ENCODE measurements around the gene WARS2.
"Not testable (repeated sequence)": the region's sequence is repeated elsewhere in the genome, so short reads cannot be mapped to it uniquely, and the experiment has no call there.

Gene WARS2

DNA sequence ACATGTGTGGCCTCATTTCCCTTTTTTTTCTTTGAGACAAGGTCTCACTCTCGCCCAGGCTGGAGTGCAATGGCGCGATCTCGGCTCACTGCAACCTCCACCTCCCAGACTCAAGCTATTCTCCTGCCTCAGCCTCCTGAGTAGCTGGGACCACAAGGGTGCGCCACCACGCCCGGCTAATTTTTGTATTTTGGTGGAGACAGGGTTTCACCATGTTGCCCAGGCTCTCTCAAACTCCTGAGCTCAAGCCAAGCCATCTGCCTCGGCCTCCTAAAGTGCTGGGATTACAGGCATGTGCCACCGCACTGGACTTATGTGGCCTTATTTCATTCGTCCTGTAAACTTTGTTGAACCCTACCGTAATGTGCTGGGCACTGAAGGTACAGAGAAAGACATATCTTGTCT is 569 bp upstream of the WARS2 start:
- no peak for DNase-seq

DNA sequence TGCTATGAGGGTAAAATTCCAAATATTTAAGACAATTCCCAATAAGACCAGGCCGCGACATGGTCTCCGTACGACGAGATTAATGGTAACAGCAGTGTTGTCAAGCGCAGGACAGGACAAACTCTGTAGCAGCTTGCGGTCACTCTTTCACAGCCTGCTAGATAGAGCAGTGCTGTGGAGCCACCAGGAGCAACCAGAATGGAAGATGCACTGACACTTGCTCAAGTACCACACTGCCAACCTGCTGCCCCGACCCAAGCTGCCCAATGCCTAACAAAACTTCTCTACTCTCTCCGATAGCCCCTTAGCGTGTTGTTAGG is 636 bp downstream of the WARS2 start:
- DNase-seq = no peak

GRCh38 chr1:119139403-119139802 is 1.1 kb downstream of the WARS2 start:
- DNase-seq = no peak

DNA sequence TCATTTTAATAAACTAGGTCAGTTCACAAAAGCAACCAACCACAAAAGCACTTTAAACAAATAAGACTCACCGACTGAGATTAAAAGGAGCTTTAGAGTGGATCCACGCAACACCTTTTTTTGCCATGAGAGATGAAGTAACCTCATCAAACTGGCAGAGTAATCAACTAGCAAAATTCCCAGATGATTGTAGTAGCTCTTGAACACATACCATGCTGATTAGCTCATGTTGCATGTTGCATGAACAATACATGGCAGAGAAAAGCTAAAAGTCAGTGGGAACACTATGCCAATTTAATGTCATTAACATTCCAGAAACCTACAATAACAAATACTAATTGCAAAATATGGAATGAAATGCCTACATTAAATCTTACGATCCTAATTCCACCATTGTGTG is 4.1 kb downstream of the WARS2 start:
- no peak for DNase-seq

- DNase-seq = no peak
Measured at GRCh38 chr1:119133987-119134386, 6.5 kb downstream of the WARS2 start.

- DNase-seq = no peak
Measured at GRCh38 chr1:119132179-119132578, 8.3 kb downstream of the WARS2 start.

DNA sequence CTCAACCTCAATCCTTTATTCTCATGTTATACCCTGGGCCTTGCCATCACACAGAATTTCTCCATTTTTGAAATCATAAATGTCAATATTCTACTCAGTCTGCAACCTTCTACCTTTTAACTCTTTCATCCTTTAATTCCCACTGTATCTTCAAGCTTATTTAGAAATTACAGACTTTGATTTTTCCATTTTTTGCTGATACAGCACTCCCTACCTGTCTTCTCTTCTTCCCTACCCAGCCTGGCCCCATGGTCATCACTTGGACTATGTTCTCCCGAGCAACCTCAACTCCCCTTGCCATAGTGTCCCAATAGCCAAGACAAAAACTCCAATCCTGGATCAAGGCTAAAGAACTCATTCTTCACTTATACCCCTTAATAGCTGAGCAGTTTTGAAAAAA is 14.6 kb downstream of the WARS2 start:
- no peak for DNase-seq

GRCh38 chr1:119124764-119125163 is 15.7 kb downstream of the WARS2 start:
- no peak for DNase-seq

GRCh38 chr1:119121872-119122271 is 18.6 kb downstream of the WARS2 start:
- not testable (repeated sequence) for DNase-seq

DNA sequence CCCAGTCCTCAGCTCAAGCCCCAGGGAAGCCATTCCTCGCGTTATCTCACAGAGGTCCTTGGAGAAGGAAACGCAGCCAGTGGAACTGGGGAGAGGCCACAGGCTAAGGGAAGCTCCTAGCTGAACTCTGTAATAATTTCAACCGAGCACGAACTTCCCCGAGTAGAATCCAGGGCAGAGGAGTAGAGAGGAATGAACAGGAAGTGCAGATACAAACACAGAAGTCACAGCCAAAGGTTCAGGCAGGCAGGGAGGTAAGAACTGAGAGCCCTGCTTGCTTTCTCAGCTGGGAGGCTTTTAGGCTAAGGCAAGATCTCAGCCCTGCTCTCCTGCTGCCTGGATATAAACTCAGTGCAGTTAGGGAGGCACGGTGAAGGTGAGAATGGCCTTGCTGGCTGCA is 23.7 kb downstream of the WARS2 start:
- no peak for DNase-seq

- no peak for DNase-seq
Measured at GRCh38 chr1:119115736-119116135, 24.7 kb downstream of the WARS2 start.

DNA sequence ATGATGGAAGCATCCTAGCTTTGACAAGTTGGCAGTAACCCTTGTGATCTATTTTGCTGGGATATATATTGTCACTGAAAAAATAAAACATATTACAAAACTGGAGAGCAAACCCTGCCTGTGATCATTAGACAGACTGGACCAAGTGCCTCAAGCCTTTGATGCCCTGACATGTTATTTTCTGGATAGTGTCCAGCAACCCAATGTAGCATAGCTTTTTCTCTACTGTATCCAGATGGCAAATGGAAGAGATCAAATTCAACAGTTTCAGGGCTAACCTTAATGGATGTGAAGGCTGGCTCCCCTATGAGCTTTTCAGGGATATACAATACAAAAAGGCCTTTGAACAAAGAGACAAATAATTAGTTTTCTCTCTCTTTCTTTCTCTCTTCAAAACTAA is 25.1 kb downstream of the WARS2 start:
- no peak for DNase-seq

DNA sequence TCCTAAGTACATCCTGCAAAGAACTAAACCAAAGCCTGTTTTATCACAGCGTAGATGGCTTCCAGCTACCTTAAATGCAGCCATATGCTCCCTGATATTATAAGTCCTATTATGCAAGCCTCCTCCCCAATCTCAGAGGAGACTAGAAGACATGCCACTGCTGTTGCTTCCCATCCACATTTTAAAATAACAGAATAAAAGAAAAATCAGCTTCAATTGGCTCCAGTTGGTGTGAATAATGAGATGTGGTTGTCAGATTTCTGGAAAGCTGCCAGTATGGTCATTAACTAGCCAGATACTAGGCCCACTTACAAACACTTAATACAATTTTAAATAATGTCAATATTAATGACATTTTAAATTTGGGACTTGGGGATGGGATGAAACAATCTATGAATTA is 25.7 kb downstream of the WARS2 start:
- no peak for DNase-seq

DNA sequence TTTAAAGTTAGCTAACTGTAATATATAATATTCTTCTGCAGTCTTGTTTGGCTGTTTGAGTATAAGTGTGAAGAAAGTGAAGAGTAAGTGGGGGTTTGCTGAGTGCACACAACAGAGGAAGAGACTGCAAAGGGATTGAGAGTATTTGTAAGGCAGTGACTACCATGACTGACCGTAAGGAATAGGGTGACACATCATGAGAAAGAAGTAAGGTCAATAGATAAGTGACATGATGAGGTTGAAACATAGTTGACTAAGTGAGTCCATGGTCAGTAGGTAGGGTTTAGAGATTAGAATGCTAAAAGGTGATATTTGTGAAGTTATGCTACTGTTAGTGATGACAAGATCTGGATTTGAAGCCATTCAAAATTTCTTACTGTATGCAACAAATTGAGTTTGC is 27.7 kb downstream of the WARS2 start:
- DNase-seq = no peak

DNA sequence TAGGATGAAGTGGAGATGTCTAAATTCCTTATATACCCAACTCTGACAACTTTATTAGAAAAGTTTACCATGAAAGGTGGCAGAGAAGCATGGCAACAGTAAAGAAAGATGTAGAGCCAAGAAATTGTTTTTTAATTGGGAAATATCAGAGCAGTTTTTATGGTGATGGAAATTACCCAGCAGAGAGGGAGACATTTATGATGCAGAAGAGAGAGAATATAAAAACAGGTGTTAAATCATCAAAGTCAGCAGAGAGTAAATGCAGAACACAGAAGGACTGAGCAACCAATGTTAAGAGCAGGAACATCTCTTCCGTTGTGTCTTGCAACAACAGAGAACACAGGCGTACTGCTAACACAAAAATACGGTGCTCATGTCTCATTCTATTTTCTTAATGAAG is 28.2 kb downstream of the WARS2 start:
- no peak for DNase-seq

DNA sequence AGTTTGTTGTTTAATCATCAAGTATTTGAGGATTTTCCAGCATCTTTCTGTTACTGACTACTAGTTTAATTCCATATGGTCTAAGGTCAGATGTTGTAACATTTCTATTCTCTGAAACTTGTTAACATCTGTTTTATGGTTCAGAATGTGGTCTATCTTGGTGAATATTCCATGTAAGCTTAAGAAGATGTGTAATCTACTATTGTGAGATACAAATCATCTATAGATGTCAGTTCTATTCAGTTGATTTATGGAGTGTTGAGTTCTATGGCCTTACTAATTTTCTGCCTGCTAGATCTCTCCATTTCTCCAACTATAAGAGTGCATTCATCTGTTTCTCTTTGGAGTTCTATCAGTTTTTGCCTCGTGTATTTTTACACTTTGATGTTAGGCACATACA is 31.5 kb downstream of the WARS2 start:
- DNase-seq = no peak

DNA sequence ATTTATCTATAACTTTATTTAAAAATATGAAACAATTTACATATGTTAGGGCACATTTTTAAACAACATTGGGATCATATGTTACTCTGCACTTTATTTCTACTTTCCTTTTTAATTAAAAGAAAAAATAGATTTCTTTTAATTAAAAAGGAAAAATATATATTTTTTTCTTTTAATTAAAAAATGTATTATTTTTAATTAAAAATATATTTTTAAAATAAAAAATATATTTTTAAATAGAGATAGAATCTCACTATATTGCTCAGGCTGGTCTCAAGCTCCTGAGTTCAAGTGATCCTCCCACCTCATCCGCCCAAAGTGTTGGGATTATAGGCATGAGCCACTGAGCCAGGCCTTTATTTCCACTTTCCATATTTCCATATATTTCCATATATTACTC is 36.7 kb downstream of the WARS2 start:
- DNase-seq = no peak

GRCh38 chr1:119102051-119102450 is 38.4 kb downstream of the WARS2 start:
- no peak for DNase-seq

GRCh38 chr1:119101563-119101962 is 38.9 kb downstream of the WARS2 start:
- no peak for DNase-seq

DNA sequence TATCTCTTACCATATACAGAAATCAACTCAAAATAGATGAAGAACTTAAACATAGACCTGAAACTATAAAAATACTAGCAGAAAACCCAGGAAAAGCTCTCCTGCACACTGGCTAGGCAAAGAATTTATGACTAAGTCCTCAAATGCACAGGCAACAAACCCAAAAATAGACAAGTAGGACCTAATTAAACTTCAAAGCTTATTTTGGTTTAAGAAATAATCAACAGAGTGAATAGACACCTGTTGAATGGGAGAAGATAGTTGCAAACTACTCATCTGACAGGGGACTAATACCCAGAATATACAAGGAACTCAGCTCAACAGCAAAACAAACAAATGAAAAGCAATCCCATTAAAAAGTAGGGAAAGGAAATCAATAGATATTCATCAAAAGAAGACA is 40.7 kb downstream of the WARS2 start:
- DNase-seq = no peak

GRCh38 chr1:119097380-119097779 is 43.1 kb downstream of the WARS2 start:
- DNase-seq = no peak

GRCh38 chr1:119093721-119094120 is 46.7 kb downstream of the WARS2 start:
- no peak for DNase-seq

GRCh38 chr1:119091618-119092017 is 48.8 kb downstream of the WARS2 start:
- peak; percentile 5 for DNase-seq

GRCh38 chr1:119090250-119090649 is 50.2 kb downstream of the WARS2 start:
- DNase-seq = no peak

DNA sequence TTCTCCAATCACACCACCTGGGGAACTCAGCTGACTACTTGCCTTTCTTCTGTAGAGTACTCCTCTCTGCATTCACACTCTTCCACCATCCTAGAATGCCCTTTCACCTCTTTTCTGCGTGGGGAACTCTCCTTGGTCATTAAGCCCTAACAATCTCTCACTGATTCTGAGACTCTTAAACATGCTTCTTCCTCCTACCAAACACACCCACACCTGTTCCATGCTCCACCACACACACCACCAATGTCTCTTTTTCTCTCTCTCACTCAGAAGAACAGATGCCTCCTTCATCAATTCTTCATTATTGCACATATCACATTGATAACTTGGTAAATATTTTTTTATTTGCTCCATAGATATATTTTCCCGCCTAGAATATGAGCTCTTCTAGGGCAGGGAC is 53.6 kb downstream of the WARS2 start:
- DNase-seq = no peak

- DNase-seq = no peak
Measured at GRCh38 chr1:119084798-119085197, 55.7 kb downstream of the WARS2 start.

All from right kidney (tissue), 1 donor.